HL-60 (cell line): ENCODE data around the gene ACP3.
"Not testable (repeated sequence)": the region's sequence is repeated elsewhere in the genome, so short reads cannot be mapped to it uniquely, and the experiment has no call there.

Experiments used
- DNase-seq, 2 experiments: peaks; one replicate each; pipeline ENCODE4 v3.0.0-alpha.2; 2010 to 2020; ENCODE audit warnings: low read depth in 1 of 2, low spot score in 1 of 2
- H3K27ac ChIP-seq: fragments of 250-450 bp; sonication (Bioruptor Pico); replicated peaks from 2 replicates; pipeline ENCODE4 v1.5.1; 2020; ENCODE audit warnings: mild to moderate bottlenecking, moderate library complexity
- H3K27me3 ChIP-seq: fragments of 250-450 bp; sonication (Bioruptor Pico); 2 replicates; pipeline ENCODE4 v1.5.1; 2021; ENCODE audit warnings: mild to moderate bottlenecking, moderate library complexity; ENCODE audit not compliant: insufficient read depth, poor library complexity, severe bottlenecking
- H3K4me3 ChIP-seq: replicated peaks from 2 replicates; pipeline ENCODE4 v1.5.1; 2011; ENCODE audit warnings: mild to moderate bottlenecking, control low read depth, low read length; ENCODE audit not compliant: insufficient read depth
- CTCF ChIP-seq: IDR thresholded peaks from one replicate; pipeline ENCODE4 v1.5.1; 2011; ENCODE audit warnings: low read length, control low read depth, inconsistent platforms; ENCODE audit not compliant: insufficient read depth
- GABPA ChIP-seq: IDR thresholded peaks from 2 replicates; pipeline ENCODE4 v1.6.1; 2012; ENCODE audit warnings: low read depth
- POLR2AphosphoS5 ChIP-seq: IDR thresholded peaks from 2 replicates; pipeline ENCODE4 v1.6.1; 2012; ENCODE audit warnings: low read depth
- SPI1 ChIP-seq: IDR thresholded peaks from 2 replicates; pipeline ENCODE4 v1.6.1; 2012; ENCODE audit warnings: low read depth, mild to moderate bottlenecking, borderline replicate concordance
- TF ChIP-seq, protein P1 (sequence below): IDR thresholded peaks from 2 replicates; pipeline ENCODE4 v1.6.1; 2012; ENCODE audit warnings: low read depth; ENCODE audit not compliant: insufficient replicate concordance

The ACP3 gene

GRCh38 chr3:132368962-132369361 is 51.8 kb downstream of the ACP3 start:
- Histone ChIP-seq H3K27me3 (no peaks in the 10 kb centered on the region), H3K4me3 (no peak overlapping the region), H3K27ac (no peak overlapping the region)
- TF ChIP-seq CTCF (no peak), SPI1 (no peak), POLR2AphosphoS5 (no peak), GABPA (no peak)
- TF ChIP-seq, protein P1, sequence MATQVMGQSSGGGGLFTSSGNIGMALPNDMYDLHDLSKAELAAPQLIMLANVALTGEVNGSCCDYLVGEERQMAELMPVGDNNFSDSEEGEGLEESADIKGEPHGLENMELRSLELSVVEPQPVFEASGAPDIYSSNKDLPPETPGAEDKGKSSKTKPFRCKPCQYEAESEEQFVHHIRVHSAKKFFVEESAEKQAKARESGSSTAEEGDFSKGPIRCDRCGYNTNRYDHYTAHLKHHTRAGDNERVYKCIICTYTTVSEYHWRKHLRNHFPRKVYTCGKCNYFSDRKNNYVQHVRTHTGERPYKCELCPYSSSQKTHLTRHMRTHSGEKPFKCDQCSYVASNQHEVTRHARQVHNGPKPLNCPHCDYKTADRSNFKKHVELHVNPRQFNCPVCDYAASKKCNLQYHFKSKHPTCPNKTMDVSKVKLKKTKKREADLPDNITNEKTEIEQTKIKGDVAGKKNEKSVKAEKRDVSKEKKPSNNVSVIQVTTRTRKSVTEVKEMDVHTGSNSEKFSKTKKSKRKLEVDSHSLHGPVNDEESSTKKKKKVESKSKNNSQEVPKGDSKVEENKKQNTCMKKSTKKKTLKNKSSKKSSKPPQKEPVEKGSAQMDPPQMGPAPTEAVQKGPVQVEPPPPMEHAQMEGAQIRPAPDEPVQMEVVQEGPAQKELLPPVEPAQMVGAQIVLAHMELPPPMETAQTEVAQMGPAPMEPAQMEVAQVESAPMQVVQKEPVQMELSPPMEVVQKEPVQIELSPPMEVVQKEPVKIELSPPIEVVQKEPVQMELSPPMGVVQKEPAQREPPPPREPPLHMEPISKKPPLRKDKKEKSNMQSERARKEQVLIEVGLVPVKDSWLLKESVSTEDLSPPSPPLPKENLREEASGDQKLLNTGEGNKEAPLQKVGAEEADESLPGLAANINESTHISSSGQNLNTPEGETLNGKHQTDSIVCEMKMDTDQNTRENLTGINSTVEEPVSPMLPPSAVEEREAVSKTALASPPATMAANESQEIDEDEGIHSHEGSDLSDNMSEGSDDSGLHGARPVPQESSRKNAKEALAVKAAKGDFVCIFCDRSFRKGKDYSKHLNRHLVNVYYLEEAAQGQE, result no peak
- DNase-seq, result no peak

GRCh38 chr3:132376945-132377354 is 59.7 kb downstream of the ACP3 start:
- H3K27ac ChIP-seq, H3K4me3 ChIP-seq: not testable (repeated sequence)

GRCh38 chr3:132378048-132378762 is 61.0 kb downstream of the ACP3 start:
- H3K4me3 ChIP-seq, result no peak overlapping the region
- DNase-seq, result no peak
- no peak overlapping the region for H3K27ac ChIP-seq
- H3K27me3 ChIP-seq, result no peaks in the 10 kb centered on the region
- TF ChIP-seq CTCF (no peak), POLR2AphosphoS5 (no peak), SPI1 (no peak), GABPA (no peak)
- TF ChIP-seq, protein P1, result no peak

More at GRCh38 chr3:132376945-132377354, 59.7 kb downstream of the ACP3 start:
- not testable (repeated sequence) for DNase-seq, H3K27me3 ChIP-seq

DNA sequence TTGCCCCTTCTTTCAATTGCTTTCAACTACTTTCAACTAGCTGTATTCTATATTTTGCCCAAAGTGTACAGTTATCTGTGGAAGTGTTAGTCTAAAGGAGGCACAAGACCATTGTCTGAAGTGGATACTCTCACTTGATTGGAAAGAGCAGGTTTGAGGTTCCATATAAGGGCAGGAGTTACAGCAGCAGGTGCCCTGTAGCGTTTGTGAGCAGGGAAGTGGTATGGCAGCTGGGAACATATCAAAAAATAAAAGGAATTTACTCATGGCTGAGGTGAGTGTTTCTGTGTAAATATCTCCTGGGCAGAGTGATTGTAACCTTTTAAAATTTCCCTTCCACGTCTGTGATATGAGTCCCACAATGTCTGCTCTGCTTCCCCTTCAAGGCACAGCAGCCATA is 61.6 kb downstream of the ACP3 start:
- Histone ChIP-seq H3K4me3 (no peak overlapping the region), H3K27ac (no peak overlapping the region), H3K27me3 (no peaks in the 10 kb centered on the region)
- TF ChIP-seq SPI1 (no peak), CTCF (no peak), POLR2AphosphoS5 (no peak)
- TF ChIP-seq, protein P1, result no peak
- DNase-seq, result no peak
